ENCODE measurements around the gene PDE11A. TPM values are rescaled to one million over a fixed set of nuclear protein-coding genes. Genes with fewer than 3 reads are reported as not detected.

The PDE11A gene
- total and polyA plus RNA-seq, 2 of the 13 experiments (the other 11 are each of a cell fraction or from before 2014, with no cell fraction given) = 1.2 to 1.7 TPM

DNA sequence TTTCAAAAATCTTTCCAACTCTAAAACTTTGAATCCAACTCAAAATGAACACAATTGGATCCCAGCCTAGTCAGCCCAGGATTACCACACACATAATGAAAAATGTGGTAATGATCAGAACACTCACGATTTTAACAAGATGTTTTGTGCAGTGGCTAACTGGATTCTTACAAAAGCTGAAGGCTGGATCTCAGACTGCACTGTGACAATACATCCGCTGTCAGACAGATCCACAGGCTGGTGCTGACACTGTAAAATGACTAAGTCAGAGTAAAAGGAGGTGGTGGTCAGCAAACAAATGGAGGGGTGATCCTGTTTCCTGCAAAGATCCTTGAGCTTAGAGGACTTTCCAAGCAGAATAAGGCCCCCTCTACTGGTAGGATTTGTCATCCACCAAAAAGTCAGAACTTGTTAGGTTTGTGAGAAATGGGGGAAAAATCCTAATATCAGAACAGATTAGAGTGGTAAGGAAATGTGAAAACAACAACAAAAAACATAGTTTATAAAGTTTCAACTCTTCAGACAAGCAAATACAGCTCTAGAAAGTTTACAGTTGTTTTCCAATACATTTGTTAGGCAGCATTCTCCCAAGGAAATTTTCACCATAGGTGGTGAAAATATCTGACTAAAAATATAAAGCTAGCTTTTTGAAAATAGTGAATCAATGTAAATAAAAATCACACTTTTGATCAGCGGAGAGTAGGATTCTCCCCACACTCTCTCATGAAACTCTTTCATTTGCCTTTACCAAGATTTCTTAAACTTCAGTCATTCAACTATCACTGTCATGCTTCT, 468.1 kb downstream of the PDE11A start (continued):
- TF ChIP-seq DZIP1 (CRISPR knock-in tag; IDR thresholded peaks at IDR 0.05) (no peak), HNF4G (IDR thresholded peaks at IDR 0.05; ENCODE audit: borderline replicate concordance, low read depth, low read length) (no peak; the same call in 1 of the 2 replicates), HNF4G (CRISPR knock-in tag; IDR thresholded peaks at IDR 0.05; ENCODE audit: borderline replicate concordance, low read depth) (no peak), MAF1 (CRISPR knock-in tag; IDR thresholded peaks at IDR 0.05; ENCODE audit: borderline replicate concordance) (no peak), SYNCRIP (IDR thresholded peaks at IDR 0.05; ENCODE audit: insufficient read depth, low read depth, low read length) (no peak), SRF (IDR thresholded peaks at IDR 0.05; ENCODE audit: low read depth, low read length) (no peak), ZBTB39 (CRISPR knock-in tag; IDR thresholded peaks at IDR 0.05) (no peak), NCOR1 (IDR thresholded peaks at IDR 0.05; ENCODE audit: borderline replicate concordance, low read length) (no peak), HMG20B (CRISPR knock-in tag; conservative IDR thresholded peaks at IDR 0.05) (no peak), ZSCAN21 (CRISPR knock-in tag; IDR thresholded peaks at IDR 0.05; ENCODE audit: borderline replicate concordance) (peak; percentile 91), FUBP1 (CRISPR knock-in tag; IDR thresholded peaks at IDR 0.05; ENCODE audit: borderline replicate concordance) (no peak)
- TF ChIP-seq, protein P1, sequence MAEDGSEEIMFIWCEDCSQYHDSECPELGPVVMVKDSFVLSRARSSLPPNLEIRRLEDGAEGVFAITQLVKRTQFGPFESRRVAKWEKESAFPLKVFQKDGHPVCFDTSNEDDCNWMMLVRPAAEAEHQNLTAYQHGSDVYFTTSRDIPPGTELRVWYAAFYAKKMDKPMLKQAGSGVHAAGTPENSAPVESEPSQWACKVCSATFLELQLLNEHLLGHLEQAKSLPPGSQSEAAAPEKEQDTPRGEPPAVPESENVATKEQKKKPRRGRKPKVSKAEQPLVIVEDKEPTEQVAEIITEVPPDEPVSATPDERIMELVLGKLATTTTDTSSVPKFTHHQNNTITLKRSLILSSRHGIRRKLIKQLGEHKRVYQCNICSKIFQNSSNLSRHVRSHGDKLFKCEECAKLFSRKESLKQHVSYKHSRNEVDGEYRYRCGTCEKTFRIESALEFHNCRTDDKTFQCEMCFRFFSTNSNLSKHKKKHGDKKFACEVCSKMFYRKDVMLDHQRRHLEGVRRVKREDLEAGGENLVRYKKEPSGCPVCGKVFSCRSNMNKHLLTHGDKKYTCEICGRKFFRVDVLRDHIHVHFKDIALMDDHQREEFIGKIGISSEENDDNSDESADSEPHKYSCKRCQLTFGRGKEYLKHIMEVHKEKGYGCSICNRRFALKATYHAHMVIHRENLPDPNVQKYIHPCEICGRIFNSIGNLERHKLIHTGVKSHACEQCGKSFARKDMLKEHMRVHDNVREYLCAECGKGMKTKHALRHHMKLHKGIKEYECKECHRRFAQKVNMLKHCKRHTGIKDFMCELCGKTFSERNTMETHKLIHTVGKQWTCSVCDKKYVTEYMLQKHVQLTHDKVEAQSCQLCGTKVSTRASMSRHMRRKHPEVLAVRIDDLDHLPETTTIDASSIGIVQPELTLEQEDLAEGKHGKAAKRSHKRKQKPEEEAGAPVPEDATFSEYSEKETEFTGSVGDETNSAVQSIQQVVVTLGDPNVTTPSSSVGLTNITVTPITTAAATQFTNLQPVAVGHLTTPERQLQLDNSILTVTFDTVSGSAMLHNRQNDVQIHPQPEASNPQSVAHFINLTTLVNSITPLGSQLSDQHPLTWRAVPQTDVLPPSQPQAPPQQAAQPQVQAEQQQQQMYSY (CRISPR knock-in tag; IDR thresholded peaks at IDR 0.05) = no peak
- TF ChIP-seq, protein P2, sequence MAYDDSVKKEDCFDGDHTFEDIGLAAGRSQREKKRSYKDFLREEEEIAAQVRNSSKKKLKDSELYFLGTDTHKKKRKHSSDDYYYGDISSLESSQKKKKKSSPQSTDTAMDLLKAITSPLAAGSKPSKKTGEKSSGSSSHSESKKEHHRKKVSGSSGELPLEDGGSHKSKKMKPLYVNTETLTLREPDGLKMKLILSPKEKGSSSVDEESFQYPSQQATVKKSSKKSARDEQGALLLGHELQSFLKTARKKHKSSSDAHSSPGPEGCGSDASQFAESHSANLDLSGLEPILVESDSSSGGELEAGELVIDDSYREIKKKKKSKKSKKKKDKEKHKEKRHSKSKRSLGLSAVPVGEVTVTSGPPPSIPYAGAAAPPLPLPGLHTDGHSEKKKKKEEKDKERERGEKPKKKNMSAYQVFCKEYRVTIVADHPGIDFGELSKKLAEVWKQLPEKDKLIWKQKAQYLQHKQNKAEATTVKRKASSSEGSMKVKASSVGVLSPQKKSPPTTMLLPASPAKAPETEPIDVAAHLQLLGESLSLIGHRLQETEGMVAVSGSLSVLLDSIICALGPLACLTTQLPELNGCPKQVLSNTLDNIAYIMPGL (CRISPR knock-in tag; IDR thresholded peaks at IDR 0.05; ENCODE audit: borderline replicate concordance in 1 of 2, low read depth in 1 of 2) = 0 out of 4 replicates have a peak, but pooled peaks of 1 of the 2 experiments have one; percentile 25
